SK-N-MC (cell line): ENCODE results near the gene OAT.

Experiments
- EZH2 ChIP-seq: fragments of 200-600 bp; sonication (generic); IDR thresholded peaks from one replicate; pipeline ENCODE4 v1.6.1; 2017; ENCODE audit warnings: antibody characterized with exemption
- POLR2AphosphoS5 ChIP-seq: IDR thresholded peaks from 2 replicates; pipeline ENCODE4 v1.6.1; 2012; ENCODE audit warnings: mild to moderate bottlenecking, low read depth, low read length, borderline replicate concordance

- TF ChIP-seq EZH2: no peak
- no peak for TF ChIP-seq POLR2AphosphoS5
Measured at GRCh38 chr10:124401633-124402032, 17.1 kb downstream of the OAT start.
